GM18870 (cell line): ENCODE measurements around the gene CEP350.
"Not testable (repeated sequence)": the region's sequence is repeated elsewhere in the genome, so short reads cannot be mapped to it uniquely, and the experiment has no call there.

Experiments
- ATAC-seq: cut with Tn5 transposase; IDR thresholded peaks from one replicate; pipeline ENCODE4 v1.9.1; 2021; ENCODE audit warnings: moderate library complexity; ENCODE audit not compliant: unreplicated experiment

Gene CEP350

DNA sequence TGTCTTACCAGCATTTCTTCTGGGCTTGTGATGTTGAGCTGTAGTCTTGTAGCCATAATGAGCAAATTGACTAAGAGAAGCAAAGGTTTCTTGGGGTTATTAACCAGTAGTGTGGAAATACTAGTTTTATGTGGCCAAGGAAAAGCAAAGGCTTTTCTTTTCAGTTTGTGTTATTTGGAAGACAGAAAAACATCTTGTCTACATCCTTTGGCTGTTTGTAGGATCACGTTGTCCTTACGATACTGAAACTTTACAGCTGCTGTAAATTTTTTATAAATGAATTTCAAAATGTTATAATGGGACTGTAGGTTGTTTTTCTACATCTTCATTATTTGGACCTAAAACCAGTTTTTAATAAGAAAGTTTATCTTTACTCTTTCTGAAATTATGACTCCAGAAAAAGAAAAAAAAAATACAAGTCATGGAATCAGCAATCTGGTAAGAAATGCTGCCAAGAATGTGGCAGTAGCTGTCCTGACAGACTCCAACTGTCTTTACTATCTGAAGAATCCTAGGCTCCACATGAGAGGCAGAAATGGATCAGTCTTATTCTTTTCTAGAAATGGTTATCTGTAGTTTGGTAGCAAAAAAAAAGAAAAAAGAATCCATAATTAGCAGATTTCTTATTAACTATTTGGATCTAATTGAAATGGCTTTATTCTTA, 158.5 kb downstream of the CEP350 start:
- no peak for ATAC-seq

DNA sequence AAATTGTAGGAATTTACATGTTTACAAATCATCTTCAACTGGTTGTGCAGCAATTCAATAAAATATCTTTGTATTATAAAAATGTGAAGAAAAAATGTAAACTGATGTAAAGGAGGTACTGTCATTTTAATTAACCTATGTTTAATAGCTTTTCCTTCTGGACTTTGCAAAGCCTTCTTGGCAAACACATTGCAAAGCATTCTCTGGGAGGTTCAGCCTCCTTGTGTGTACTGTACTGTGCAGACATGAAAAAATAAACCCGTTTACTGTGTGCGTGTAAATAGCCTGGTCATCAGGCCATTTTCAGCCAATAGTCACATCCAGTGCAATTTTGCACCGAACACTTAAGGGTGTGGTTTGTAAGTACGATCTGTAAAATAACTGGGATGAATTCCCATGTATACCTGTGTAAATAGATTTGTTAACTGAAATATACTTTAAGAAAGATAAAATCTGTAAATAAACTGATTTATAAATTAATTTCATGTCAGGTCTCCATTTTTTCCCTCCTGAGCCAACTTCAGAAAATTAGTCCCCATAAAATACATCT, 159.9 kb downstream of the CEP350 start:
- no peak for ATAC-seq

DNA sequence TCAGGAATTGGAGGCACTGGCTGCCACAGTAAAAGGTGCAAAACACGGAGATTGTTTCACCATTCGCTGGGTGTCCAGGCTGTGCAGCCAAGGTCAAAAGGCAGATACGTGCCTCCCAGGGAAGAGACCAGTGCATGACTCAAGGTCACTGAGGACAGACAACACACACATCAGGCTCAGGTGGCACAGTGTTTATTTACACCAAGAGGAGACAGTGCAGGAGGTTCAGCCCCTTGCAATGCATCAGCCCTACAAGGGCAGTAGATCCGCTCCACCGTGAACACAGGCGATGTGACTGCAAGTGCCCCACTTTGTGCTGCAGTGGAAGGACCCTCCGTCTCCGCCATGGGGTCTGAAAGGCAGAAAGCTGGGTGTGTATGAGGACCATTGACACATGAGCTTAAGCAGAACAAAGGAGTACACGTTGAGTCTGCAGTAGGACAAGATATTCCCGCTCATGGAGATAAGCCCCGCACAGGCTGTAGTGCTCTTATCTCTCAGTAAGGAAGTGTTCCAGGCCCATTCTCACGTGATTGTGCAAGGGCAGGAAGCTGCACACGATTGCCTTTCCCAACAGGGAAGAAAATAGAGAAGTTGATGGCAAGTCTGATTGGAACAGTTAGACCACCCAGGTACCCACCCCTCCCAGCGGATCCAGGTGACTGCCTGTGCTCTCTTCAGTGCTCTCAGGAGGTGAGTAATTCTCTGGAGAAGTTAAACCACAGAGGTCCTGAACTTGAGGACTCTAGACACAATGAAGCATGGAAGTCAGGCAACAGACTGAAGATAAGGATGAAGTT, 162.6 kb downstream of the CEP350 start:
- no peak for ATAC-seq

DNA sequence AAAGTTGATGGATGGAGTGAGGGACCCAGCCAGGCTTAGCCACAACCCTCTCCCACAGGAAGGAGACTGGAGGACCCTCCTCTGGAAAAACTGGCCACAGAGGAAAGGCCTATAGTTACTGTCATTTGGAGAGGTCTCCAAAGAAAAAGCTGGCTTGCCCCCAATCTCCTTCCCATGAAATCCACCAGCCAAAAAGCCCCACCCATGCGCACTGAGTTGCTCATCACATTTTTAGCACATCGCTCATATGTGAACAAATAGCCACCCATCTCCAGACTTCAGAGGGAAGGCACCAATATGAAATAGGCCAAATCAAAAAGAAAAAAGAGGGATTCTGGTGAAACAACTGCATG, 163.1 kb downstream of the CEP350 start:
- no peak for ATAC-seq

DNA sequence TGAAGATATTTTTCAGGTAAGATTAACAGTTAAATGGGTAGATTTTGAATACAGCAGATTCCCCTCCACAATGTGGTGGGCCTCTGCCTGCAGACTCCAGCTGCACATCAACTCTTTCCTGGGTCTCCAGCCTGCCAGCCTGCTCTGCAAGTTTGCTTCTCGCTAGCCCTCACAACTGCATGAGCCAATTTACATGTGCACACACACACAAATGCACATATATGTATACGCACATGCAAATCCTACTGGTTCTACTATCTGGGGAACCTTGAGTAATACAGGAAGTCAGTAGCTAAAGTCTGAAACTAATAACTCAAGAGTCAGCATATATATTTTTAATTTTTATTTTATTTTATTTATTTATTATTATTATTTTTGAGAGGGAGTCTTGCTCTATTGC, 165.2 kb downstream of the CEP350 start:
- no peak for ATAC-seq

DNA sequence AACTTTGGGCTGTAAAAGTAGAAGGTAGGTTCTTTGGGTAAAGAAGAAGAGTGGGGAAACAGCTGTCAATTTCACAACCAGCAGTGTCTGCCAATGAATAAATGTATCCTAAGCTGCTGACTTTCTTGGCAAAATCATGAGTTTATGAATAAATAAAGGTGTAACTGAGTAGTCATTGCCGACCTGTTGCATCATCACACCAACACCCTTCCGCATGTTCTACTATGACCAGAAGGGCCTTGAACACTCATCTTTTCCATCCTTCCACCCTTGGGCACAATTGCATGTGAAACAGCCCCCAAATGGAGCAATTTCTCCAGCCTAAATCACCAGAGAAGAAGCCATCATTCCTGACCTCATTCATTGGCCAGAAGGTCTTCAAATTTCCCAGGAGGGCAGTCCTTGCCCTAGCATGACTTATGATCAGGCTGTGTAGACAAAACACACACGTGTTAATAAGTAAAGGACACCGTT, 168.9 kb downstream of the CEP350 start:
- no peak for ATAC-seq

DNA sequence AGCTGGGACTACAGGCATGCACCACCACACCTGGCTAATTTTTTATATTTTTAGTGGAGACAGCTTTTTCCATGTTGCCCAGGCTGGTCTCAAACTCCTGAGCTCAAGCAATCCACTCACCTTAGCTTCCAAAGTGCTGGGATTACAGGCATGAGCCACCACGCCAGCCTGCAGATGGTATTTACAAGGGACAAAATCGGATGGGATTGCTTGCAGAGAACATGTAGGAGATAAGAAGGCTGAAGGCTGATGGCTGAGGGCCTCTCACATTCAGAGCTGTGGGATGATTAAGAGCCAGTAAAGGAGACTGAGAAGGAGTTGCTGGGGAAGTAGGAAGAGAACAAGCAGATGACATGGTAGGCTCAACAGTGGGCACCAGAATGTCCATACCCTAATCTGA, 176.0 kb downstream of the CEP350 start:
- ATAC-seq = no peak

DNA sequence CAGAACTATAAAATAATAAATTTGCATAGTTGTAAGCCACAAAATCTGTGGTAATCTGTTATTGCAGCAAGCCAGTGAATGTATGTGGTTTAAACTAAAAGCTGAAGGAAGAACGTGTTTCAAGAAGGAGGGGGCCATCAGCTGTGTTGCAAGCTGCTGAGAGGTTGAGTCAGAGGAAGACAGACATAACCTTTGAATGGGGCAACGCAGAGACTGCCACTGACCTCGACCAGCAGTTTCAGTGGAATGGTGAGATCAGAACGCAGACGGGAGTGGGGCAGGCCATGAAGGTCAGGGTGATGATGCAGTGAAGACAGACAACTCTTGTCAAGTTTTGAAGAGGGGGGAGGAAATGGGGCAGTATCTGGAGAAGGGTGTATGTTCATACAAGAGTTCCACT, 176.9 kb downstream of the CEP350 start:
- no peak for ATAC-seq

DNA sequence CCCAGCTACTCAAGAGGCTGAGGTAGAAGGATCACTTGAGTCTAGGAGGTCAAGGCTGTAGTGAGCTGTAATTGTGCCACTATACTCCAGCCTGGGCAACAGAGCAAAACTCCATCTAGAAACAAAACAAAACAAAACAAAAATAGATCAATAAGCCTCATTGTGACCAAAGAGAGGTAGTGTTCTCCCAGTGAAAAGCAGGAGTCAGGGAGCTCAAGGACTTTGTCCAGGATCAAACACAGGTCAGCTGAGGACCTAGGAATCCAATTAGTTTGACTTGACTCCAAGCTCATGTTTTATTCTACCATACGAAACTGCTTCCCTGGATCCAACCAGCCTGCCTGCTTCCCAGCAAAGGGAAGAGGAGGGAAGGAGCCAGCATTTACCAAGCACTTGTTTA, 178.6 kb downstream of the CEP350 start:
- ATAC-seq = no peak

DNA sequence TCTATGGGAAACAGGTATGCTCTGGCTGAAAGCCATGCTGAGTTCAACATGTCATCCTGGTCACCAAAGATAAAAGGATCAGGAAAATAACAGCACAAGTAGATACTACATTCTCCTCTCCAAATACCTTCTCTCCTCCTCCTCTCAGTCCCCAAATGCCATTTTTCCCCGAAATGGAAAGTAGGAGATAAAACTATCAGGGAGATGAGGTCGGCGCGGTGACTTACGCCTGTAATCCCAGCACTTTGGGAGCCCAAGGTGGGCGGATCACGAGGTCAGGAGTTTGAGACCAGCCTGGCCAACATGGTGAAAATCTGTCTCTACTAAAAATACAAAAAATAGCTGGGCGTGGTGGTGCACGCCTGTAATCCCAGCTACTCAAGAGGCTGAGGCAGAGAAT, 179.1 kb downstream of the CEP350 start:
- ATAC-seq = not testable (repeated sequence)

DNA sequence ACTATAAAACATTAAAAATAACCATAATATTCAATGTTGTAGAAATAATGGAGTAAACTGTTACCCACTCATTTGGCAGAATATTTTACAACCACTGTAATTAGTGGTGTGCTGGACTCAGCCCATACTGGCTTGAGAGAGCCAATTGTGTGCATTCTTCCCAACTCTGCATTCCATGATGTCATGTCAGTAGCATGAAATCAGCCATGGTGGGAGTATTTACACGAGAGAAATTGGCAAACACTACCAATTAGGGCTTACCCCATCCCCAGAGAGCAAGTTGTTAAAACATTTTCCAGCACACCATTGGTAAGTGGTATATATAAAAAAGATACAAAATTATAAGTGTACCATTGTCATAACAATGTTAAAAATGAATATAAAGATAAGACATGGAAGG, 180.9 kb downstream of the CEP350 start:
- ATAC-seq = no peak

DNA sequence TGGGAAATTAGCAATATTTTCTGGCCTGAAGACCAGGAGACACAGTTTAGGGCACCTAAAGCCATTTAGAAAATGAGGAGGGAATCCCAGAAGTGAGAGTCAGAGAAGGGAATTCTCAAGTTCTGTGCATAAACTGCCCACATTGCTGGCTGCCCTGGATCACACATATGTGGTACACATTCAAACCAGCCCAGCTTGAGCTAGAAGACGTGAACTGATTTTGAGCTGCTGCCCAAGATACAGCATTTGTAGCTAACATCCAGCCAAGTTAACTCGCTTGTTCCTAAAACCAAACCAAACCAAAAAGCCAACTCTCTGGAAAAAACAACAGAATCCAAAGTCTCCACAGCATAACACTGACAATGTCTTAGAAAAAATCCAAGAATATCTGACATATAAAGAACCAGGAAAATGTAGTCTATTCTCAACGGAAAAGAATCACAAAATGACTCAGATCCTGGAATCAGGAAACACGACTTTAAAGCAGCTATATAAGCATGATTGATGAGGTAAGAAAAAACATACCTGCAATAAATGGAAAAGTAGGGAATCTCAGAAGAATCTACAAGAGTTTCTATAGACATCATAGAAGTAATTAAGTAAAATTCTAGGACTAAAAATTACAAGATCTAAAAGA, 181.8 kb downstream of the CEP350 start:
- no peak for ATAC-seq

DNA sequence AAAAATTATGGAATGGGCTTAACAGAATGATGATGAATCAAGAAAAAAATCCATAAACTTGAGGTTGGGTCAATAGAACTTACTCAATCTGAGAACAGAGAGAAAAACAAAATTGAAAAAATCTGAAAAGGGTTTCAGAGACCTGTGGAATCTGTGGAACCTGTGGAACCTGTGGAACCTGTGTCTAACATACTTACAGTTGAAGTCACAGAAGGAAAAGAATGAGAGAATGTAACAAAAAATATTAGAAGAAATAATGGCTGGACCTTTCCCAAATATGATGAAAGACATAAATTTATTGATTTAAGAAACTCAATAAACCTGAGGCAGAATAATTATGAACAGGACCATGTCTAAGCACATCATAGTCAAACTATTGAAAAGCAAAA, 182.4 kb downstream of the CEP350 start:
- ATAC-seq = no peak

DNA sequence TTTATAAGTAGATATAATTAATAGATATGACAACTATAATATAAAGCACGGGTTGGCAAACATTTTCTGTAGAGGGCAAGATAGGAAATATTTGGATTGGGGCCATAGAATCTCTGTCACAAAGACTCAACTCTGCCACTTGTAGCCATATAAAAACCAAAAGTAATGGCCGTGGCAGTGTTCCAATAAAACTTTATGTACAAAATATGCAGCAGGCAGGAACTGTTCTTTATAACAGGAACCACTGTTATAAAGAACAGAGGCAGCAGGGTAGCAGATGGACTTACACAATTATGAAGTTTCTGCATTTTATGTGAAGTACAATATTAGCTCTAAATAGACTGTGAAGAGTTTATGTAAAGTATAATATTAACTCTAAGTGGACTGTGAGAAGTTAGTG, 183.2 kb downstream of the CEP350 start:
- ATAC-seq = no peak

DNA sequence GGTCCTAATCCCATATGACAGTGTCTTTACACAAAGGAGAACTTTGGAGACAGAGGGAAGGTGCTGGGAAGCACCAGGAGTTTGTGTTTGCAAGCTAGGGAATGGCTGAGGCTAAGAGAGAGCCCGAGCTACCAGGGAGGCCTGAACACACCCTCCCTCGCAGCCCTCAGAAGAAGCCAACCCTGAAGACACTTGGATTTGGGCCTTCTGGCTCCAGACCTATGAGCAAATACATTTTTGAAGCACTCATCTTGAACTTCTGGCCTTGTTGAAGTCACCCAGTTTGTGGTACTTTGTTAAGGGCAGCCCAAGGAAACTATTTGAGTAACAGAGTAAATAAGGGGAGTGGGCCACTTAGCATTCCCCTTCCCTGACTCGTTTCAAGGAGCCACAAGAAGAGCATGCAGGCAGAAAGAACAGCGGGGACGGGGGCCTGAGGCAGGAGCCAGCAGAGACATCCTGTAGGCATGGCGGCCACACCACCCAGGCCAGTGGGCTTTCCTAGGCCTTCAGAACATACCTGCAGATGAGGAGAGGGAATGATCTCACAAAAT, 186.8 kb downstream of the CEP350 start:
- ATAC-seq = no peak

DNA sequence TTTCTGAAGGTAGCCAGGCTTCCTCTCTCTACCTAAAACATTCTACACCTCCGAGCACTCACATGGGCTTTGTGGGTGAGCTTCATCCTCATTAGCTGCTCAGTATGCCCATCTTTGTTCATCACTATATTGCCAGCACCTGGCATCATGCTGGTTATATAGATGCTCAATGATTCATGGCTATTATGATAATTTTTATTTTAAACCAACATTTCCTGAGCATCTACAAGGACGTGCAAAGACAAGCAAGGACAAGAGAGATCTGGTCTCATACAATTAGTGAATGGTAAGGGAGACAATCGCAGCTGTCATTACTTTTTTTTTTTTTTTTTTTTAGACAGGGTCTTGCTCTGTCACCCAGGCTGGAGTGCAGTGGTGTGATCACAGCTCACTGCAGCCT, 188.7 kb downstream of the CEP350 start:
- no peak for ATAC-seq

DNA sequence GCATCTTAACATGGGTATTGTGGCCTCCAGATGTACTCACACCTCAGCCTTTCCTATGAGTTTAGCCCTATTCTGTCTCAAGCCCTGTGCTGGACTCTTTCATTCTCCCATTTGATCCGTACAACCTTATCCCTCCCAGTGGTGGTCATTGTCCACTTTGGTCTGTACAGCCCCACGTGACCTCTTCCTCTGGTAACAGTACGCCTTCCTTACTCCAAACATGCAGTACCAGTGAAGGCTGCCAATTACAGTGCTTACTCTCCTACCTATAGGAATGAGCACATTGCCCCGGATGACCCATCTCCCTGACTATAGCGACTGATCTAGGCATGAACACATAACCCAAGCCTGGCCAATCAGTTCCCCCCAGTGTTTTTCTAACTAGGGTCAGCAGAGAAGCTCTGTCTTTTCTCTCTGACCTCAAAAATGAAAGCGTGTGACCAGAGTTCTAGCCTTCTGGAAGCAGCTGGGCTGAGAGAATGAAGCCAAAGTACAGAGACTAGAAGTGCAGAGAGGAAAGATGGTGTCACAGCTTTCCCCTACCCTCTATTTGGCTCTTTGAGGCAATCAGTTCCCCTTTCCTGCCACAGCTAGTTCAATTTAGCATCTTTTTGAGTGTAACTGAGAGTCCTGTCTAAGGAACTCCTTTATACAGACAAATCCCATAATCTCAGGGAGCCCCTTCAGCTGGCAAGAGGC, 190.2 kb downstream of the CEP350 start:
- ATAC-seq = no peak

DNA sequence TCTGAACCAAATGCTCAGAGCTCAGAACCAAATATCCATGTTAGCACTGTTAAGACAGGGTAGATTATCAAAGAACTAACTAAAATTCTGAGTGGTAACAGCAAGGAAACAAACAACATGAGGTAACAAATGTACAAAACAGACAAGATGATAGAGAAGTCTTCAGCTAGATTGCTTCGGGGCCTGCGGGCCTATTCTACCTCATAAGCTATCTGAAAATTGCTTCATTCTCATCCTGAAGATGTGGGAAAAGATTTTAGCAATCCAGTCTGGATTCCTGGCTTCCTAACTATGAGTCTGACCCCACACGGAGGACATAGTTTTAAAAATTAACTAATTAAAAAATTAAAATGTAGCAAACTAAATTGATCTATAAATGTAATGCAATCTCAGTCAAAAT, 190.8 kb downstream of the CEP350 start:
- no peak for ATAC-seq

DNA sequence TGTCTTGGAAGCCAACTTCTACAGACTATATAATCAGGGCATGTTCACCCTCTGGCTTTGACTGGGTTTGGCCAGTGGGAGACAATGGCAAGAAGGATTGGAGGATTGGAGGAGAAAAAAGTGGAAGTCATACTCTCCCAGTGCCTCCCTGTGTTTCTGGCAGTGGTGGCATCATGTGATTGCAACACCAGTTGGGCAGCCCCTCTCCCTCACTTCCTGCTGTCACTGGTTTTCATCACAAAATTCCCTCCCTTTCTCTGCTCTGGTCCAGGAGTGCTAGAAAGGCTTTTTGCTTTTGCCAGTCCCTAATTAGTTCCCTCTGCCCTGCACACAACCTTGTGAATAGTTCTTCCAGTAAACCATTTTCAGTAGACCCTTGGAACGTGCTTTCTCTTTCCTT, 196.4 kb downstream of the CEP350 start:
- ATAC-seq = no peak

DNA sequence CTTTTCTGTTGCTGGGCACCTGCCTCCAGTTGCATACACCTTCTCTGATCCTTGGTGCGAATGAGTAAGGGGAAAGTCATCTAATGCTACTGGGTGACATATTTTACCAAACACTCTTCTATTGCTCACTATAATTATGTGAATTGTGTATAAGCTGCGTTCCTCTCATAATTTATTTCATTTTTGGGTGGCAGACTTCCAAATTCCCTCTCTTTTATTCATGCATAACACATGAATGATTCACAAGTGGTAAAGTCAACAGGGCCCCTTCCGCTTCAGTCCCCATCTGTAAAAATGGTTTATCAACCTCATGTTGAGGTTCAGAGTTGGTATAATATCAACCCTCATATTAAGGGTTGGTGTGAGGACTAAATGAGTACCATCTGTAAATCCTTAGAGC, 196.9 kb downstream of the CEP350 start:
- ATAC-seq = no peak

DNA sequence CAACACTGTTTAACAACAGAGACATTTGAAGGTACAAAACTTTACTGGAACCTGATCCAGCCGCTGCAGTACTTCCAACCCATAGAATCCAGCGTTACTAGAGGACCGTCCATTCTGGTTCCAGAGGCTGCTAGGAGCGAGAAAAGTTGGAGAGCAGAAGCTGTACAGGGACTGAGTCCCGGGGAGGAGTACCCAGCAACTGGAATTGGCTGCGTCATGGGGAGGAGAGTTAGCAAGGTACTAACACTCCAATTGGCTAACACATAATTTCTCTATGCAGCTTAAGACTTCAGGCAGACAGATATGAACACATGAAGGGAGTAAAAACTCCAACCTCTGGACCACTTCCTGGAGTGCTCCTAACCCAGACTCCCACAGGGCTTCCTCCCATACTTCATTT, 198.0 kb downstream of the CEP350 start:
- no peak for ATAC-seq
